ENCODE results near the gene METTL16.

DNA sequence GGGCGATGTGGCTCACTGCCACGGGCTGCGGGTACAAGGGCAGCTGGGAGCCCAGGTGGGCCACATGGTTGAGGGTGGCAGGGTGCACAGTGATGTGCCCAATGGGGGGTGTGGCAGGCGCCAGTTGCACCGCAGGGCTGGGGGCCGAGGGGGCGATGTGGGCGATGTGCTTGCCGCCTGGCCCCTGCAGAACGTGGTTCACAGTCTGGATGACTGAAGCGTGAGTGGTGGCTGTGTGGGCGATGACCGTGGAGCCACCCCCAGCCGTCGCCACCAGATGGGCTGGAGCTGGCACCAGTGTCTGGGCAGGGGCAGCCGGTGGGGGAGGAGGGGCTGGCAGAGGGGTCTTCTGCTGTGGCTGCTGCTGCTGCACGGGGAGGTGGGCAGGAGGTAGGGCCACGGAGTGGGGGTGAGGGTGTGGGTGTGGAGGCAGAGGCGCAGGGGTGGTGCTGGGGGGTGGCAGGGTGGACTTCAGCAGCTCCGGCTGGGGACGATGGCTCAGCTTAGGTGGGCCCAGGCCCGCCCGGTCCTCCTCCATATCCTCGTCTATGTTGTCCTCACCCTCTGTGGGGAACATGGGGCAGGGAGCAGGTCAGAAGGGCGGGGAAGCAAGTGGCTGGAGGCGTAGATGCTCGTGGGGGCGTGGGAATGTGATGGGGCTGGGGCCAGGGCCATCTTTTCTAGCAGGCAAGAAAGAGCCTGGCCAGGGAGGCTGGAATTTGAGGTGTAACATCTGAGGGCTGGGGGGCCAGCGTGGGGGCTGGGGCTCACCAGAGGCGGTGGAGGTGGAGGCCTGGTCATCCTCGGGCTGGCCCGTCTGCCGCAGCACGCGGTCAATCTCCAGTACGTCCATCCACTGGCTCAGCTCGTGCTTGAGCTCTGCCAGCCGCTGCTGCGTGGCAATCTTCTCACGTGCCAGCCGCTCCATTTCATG, 124.3 kb downstream of the METTL16 start:
- no peak for TF ChIP-seq POLR2A (IDR thresholded peaks at IDR 0.05)
- TF ChIP-seq, protein P1, sequence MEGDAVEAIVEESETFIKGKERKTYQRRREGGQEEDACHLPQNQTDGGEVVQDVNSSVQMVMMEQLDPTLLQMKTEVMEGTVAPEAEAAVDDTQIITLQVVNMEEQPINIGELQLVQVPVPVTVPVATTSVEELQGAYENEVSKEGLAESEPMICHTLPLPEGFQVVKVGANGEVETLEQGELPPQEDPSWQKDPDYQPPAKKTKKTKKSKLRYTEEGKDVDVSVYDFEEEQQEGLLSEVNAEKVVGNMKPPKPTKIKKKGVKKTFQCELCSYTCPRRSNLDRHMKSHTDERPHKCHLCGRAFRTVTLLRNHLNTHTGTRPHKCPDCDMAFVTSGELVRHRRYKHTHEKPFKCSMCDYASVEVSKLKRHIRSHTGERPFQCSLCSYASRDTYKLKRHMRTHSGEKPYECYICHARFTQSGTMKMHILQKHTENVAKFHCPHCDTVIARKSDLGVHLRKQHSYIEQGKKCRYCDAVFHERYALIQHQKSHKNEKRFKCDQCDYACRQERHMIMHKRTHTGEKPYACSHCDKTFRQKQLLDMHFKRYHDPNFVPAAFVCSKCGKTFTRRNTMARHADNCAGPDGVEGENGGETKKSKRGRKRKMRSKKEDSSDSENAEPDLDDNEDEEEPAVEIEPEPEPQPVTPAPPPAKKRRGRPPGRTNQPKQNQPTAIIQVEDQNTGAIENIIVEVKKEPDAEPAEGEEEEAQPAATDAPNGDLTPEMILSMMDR (IDR thresholded peaks at IDR 0.05), result no peak
- no peak for TF ChIP-seq POLR2AphosphoS5 (IDR thresholded peaks at IDR 0.05)
